SK-N-DZ (cell line): ENCODE results near the gene NOG.

Experiments
- DNase-seq: peaks from one replicate; pipeline ENCODE4 v3.0.0-alpha.2; 2015; ENCODE audit warnings: low spot score

NOG gene

GRCh38 chr17:56596691-56597494 is 3.4 kb downstream of the NOG start:
- DNase-seq: no peak

- DNase-seq: no peak
Observed at GRCh38 chr17:56597495-56597990, 4.0 kb downstream of the NOG start.

- DNase-seq: no peak
Observed at GRCh38 chr17:56598466-56598865, 5.0 kb downstream of the NOG start.

- DNase-seq: no peak
Observed at GRCh38 chr17:56599088-56599487, 5.6 kb downstream of the NOG start.

DNA sequence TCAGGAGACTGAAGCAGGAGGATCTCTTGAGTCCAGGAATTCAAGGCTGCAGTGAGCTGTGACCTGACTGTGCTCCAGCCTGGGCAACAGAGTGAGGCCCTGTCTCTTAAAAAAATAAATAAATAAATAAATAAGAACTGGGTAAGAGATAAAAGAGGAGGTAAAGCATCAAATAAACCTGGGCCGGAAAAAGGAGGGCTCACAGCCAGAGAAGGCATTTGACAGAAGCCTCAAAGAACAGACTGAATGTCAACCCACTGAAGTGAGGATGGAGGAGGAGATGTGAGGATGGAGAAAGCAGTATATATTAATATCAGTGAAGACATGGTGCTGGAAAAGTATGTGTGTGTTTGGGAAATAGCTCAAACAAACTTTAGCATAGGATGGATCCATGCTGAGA is 6.1 kb downstream of the NOG start:
- no peak for DNase-seq

DNA sequence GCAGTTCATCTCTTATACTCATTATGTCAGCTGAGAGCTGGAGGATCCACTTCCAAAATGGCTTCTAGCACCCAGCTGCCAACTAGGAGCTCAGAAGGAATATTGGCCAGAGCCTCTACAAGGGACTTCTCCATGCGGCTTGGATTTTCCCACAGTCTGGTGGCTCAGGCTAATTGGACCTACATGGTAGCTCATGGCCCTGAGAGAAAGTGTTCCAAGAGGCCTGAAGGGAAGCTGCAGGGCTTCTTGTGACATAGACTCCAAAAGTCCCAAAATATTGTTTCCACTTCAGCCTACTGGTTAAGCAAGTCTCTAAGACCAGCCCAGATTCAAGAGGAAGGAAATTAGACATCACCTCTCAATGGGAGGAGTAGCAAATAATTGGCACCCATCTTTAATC is 6.8 kb downstream of the NOG start:
- no peak for DNase-seq

DNA sequence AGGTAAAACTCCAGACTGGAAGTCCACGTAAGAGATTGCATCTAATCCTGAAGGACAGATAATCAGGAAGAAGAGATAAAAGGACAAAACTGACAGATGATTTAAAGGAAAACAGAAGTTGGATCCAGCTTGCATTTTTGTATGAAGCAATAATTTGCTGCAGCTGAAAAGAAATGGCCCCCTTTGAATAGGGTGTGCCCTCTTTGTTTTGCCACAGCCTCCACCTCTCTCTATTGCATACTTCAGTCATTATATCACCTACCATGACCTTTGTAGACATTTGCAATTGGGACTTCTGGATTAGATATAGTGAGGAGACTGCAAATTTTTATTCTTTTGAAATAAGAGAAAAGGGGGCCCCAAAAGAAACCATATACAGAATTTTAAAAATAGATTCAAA is 8.1 kb downstream of the NOG start:
- DNase-seq: no peak

DNA sequence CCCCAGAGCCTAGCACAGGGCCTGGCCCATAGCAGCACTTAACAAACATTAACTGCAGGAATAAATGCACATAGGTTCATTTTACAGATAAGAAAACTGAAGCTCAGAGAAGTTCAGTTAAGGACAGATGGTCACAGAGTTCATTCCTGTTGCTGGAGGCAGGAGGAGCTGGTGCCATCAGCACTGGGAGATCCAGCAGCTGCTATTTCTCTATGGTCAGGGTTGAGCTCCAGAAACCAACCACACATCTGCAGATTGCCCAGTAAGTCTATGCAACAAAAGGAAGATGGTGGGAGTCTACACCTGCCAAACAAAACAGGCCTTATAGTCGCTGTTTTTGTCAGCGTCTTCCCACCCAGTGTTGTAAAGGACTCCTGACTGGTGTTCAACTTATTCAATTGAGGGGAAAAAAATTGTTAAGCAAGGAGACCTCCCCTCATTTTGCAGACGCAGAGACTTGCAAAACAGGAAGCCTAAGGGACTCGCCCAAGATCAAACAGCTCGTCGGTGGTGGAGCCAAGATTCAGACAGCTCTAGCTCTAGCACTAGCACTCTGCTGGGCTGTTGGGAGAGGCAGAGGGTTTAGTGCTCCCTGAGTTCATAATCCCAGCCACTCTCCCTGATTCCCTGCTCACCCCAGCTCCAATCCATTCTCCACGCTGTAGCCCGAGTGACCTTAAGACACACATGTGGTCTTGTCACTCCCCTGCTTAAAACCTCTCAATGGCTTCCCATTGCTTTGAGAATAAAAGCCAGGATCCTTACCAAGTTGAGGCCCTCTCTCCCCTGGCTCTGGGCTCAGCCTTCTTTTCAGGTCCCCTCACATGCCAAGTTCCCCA is 9.0 kb downstream of the NOG start:
- DNase-seq: no peak

GRCh38 chr17:56603486-56604238 is 10.2 kb downstream of the NOG start:
- no peak for DNase-seq

DNA sequence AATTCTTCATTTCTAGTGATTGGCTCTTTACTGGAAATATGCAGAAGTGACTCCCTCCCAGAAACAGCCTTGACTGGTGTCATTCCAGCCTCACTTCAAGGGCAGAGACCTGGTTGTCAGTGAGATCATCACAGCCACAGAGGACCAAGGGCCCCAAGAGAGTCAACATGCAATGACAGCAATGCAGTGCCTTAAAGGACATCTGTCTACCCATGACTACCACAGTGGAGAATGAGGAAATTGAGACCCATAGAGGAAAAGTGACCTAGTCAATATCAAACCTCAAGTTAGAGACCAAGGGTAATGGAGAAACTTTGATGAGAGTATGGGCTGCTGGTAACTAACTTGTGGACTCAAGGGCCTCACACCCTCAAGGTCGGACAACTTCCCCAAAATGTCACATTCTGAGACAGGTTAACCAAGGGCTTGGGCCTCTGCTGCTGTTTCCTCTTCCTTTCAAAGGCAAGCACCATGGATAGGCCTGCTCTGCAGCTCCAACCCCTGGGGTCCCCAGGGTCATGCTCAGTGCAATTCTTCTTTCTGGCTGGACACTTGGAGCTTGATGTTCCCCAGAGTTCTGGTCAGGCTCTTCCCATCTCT is 11.3 kb downstream of the NOG start:
- no peak for DNase-seq

DNA sequence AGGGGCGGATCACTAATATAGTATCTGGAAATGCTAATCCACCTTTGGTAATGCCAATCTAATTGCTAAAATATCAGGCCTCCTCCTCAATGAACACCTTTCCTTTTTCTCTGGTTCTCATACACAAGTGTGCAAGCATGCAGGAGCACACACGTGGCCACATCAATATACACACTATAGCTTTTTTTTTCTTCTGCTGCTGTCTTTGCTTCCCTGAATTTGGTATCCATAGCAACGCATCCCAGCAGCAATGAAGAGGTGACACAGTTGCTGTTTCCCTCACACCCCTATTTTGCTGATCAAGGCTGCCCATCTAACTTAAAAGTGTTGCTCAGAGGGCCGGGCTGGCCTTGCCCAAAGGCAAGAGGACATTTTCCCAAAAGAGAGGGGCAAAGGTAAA is 15.4 kb downstream of the NOG start:
- DNase-seq: no peak

DNA sequence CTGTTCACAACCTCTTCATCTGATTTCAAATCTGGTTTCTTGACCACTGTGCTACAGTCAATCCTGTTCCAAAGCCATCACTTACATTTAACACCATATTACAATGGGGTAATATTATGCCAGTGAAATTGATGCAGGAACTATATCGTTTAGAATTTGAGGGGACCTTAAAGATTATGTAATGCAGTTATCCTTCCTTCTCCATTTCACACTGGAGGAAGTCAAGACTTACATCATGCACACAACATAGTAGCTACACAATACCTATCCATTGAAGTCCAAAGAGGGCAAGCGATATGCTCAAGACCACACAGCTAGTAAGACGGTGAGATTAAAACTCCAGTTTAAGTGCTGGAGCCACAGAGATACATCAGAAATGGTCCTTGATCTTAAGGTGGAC is 16.8 kb downstream of the NOG start:
- DNase-seq: no peak

GRCh38 chr17:56613131-56613530 is 19.6 kb downstream of the NOG start:
- no peak for DNase-seq

DNA sequence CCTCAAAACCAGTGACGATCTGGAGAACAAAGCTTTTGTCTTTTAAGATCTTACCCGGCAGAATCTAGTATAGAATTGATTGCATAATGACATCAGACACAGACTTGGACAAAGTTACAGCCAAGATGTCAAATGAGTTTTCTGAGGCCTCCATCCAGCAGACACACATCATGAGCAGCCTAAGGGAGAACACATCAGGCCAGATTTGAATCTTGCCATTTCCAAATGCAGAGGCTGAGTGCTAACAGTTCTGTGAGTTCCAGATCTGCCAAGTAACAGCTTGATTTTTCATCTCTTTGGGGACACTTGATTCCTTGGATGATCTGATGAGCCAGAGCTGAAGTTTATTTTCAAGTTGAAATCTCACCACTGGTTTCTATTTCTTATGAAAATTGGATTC is 21.0 kb downstream of the NOG start:
- DNase-seq: no peak

GRCh38 chr17:56616239-56616638 is 22.7 kb downstream of the NOG start:
- no peak for DNase-seq

GRCh38 chr17:56623383-56623782 is 29.9 kb downstream of the NOG start:
- DNase-seq: no peak

GRCh38 chr17:56624309-56624708 is 30.8 kb downstream of the NOG start:
- no peak for DNase-seq

GRCh38 chr17:56624912-56625311 is 31.4 kb downstream of the NOG start:
- no peak for DNase-seq

DNA sequence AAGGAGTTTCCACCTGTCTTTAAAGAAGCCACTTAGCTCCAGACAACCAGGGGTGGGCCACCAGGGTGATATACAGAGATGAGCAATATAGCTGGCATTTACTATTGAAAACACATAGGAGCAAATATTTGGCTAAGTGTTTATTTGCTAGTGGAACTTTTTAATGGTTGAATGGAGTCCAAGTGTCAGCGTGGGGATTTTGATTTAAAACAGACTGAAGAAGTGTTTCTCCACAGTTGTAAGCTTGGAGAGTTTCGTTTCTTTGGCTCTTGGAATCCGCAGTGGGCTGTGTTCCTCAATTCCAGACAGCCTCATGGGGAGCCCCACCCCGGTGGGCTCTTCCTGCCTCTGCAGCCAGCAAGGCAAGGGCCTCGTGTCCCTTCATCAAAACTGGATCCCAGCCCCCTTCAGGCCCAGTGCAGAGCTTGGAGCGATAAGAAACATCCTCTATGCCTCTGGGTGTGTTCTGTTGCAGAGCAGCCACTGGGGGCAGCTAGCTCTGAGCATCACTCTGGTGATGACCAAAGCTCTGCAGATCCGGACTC is 36.1 kb downstream of the NOG start:
- DNase-seq: no peak

GRCh38 chr17:56630202-56630601 is 36.7 kb downstream of the NOG start:
- no peak for DNase-seq

- DNase-seq: no peak
Observed at GRCh38 chr17:56633681-56634080, 40.2 kb downstream of the NOG start.
